ENCODE results near the gene KNOP1.

Gene KNOP1, protein sequence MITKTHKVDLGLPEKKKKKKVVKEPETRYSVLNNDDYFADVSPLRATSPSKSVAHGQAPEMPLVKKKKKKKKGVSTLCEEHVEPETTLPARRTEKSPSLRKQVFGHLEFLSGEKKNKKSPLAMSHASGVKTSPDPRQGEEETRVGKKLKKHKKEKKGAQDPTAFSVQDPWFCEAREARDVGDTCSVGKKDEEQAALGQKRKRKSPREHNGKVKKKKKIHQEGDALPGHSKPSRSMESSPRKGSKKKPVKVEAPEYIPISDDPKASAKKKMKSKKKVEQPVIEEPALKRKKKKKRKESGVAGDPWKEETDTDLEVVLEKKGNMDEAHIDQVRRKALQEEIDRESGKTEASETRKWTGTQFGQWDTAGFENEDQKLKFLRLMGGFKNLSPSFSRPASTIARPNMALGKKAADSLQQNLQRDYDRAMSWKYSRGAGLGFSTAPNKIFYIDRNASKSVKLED

DNA sequence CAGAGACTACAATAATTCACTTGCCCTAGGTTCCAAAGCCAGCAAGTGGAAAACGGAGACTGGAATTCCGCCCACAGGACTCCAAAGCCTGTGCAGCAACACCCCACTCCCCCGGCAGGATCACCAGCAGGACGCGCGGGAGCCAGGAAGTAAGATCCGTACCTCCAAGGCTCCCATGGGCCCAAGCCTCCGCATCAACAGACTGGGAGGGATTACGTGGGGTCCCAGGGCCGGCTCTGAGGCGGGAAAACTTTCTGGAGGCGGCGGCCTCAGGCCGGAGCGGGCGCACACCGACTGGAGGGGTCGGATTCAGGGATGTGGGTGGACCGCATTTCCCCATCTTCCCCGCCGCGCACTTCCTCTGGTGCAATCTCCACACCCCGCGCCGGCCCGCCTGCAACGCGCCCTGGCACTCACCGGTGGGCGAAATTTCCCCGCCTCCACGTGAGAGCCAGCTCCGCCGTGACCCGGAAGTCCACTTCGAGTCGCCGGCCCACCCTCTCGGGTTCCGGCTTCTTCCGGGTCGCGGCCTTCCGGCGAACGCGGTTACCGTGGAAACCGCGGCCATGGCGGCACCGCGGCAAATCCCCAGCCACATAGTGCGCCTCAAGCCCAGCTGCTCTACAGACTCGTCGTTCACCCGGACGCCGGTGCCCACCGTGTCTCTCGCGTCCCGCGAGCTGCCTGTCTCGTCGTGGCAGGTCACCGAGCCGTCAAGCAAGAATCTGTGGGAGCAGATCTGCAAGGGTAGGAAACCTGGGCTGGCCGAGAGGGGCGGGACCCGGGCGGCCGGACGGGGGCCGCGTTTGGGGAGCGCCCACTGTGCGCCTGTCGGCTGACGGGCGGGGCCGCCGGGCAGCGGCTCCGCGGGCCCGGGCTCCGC lies at the start of gene KNOP1, which contains the start of gene IQCK:
Gene KNOP1, minus strand, starts transcription at position 487 of the 883 bp plus-strand sequence. CDS start 3,192 bp downstream, outside the sequence.
Gene IQCK, plus strand, starts transcription at position 531 of the 883 bp plus-strand sequence. Its CDS starts 36 bp downstream, at position 567.
- DNase-seq: peak; percentile 83

DNA sequence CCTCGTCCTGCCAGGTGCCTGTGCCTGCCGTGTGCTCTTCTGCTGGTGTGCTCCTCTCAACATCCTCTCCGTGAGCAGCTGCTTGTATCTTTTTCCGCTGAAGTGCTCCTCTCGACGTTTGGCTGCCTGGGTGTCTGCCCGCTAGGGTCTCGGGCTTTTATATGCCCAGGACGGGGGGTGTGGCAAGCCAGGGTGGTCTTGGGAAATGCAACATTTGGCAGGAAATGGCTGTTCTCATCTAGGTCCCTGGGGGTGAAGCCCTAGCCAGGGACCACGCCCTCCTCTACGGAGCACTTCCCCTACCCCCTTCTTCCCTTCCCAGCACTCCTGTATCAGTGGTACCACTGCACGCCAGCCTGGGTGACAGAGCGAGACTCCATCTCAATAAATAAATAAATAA lies 49.5 kb upstream of the KNOP1 start:
- DNase-seq: no peak

DNA sequence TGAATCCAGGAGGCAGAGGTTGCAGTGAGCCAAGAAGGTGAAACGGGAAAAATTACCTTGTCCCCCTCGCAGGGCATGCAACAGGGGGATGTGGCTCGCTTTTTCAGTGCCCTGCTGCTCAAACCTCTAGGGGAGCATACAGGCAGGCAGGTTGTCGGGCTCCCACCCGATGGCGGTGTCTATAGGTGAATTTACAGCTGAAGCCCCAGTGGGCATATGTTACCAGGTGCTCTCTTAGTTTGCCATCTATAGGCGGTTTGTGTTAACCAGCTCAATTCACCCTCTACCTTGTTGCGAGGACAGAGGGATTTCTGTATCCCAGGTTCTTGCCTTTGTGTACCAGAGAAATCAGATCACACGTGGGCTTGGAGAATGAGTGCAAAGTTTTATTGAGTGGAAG lies 49.0 kb upstream of the KNOP1 start:
- DNase-seq: no peak

DNA sequence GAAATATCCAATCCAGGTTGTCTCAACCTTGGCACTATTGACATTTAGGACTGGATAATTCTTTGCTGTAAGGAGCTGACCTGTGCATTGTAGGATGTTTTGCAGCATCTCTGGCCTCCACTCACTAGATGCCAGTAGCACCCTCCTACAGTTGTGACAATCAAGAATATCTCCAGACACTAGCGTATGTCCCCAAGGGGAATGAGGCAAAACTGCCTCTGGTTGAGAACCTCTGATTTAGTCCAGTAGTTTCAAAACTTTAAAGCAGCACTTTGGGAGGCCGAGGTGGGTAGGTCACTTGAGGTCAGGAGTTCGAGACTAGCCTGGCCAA lies 48.5 kb upstream of the KNOP1 start:
- no peak for DNase-seq

DNA sequence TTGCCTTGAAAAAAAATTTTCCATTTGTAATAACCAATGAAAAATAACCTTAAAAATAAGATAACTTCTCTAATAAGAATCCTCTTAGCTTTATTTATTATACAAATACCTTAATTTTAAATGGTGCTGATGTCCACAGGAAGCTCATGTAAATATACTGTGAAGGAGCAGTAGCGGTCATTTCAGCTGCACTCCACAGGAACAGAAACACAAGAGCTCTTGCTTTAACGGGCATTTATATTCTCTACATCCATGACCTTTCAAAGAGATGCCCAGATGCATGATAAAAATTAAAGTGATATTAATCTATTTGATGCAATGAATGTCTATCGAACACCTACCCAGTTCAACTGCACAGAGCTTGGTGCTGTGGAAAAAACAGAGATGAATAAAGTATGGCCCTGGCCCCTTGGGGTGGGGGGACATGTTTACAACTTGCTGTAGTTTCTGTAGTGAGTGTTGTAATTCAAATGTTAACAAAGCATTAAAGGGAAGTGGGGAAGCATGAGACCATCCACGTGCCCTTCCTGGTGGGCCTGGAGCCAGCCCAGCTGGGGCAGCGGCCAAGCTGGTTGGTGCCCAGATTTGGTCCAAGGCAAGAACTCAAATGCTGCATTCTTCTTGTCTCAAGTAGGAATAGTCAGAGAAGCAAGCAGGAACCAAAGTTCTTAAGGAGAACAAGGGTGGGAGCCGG lies 48.0 kb upstream of the KNOP1 start:
- no peak for DNase-seq

DNA sequence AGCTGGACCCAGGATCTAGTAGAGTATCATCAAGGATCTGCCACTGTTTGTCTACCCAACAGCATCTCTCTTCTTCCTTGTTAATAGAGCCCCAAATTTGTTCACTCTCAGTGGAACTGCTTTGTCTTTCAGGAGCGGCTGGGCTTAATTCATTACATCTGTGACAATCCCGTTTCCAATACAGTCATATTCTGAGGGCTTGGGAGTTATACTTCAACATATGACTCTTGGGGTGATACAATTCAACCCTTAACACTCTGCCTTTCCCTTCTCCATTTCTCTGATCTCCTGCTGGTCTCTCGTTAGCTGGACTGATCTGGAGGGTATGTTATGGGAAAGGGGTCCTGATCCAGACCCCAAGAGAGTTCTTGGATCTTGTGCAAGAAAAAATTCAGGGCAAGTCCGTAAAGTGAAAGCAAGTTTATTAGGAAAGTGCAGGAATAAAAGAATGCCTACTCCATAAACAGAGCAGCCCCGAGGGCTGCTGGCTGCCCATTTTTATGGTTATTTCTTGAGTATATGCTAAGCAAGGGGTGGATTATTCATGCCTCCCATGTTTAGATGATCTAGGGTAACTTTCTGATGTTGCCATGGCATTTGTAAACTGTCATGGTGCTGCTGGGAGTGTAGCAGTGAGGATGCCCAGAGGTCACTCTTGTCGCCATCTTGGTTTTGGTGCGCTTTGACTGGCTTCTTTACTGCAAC lies 42.5 kb upstream of the KNOP1 start:
- DNase-seq: no peak

DNA sequence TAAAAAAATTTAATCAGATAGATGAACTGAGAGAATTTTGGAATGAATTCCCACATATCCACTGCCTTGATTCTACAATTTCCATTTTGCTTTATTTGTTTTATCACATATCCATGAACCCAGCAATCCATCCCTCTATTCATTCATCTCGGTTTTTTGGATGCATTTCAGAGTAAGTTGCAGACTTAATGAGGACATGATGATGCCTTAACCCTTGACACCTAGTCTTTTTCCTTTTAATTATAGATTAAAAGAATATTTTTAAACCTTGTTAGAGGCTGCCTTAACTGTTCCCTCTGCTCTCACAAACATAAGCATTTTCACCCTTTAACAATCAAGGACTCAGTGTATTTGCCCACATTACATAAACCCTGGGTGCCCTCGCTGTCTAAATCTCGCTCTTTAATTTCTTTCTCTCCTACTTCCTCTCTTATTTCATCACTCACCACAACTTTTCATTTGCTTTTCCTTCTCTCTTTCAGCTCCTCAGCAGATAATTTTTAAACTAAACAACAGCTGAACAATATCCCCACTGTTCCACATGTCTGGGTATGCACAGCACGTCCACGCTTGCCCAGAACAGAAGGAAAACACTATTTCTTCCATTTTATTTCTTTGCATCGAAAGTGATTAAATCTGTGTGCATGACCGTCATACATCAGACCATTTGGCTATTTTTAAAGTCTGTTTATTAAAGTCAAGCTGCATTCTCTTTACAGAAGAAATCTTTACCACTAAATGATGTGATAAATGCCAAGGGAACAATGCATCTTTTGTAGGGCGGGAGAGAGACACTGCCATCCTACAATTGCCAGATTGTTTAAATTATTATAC lies 40.0 kb upstream of the KNOP1 start:
- DNase-seq: no peak

DNA sequence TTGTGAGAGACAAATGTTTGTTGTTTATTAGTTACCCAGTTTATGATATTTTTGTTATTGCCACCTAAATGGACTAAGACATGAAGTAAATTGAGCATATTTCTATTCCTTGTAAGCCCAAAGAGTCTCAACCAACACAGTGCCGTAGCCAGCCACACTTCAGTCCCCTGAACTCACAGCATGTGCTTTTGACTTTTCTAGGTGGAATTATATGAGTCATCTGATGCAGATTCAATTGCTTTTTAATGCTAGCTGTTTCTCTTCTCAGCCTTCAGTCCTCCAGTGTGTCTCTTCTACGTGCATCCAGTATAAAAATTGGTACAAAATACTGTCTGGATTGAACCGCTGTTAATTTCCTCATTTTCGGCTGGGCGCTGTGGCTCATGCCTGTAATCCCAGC lies 39.0 kb upstream of the KNOP1 start:
- DNase-seq: no peak

DNA sequence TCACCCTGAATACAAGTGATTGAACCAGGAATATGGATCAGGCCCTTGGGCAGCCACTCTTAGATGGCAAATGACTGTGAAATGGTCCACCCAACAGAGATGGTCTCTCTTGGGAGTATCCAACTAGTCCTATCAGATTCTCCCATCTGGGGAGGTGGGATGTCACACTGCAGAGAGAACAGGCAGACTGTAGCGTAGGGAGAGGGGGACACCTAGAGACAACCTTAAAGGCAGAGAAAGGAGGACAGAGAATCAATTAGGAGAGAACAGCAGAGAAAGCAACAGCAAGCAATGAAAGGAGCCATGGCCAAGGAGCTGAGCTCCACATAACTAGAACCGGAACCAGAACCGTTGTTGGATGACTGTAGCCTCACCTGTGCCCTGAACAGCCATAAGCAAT lies 37.2 kb upstream of the KNOP1 start:
- no peak for DNase-seq

DNA sequence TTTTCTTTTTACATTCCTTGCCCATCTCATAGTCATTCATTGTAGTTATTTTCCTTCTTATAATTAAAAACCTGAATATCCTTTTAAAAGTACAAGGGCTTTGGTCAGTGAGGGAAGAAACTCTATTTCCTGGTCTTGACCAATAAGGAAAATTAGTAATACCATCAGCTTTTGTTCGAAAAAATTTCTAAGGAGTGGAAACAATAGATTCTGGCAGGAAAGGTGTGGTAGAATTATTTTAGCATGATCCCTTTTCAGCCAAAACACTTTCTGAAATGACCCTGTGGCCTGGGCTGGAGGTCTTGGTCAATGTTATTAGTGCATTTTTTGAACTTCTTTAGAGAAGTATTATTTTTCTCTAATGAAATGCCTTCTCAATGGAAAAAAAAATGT lies 36.6 kb upstream of the KNOP1 start:
- no peak for DNase-seq

DNA sequence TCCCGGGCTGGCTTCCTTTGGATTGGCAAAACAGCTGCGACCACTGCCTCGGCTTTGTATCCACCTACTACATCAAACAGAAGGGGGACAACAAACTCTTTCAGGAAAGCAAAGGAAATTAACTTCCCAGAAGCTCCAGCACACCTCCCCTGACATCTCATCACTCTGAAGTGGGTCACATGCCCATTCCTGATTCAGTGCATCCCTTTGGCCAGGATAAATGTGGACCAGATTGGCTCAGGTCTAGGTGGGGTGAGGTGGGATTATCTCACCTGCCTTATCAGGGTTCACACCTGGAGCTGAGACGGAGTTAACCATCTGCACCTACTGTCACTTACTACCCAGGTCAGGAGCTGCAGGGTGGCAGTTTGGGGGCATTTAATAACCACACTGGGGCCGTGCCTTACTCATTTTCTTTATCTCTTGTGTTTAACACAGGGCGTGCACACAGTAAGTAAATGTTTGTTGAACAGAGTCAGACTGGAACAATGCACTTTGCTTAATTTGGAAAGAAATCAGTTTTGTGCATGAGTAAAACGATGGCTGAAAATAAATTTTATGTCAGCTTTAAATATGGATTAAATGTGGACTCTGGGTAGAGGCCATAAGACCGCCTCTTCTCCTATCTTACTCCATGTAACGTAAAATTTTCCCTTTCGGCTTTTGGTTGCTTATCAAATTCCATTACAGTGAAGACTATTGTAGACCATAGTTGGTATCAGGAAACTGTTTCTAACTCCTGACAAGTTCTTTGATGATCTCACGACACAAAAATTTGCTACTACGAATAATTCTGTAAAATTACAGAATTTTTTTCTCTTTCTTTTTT lies 36.0 kb upstream of the KNOP1 start:
- no peak for DNase-seq

DNA sequence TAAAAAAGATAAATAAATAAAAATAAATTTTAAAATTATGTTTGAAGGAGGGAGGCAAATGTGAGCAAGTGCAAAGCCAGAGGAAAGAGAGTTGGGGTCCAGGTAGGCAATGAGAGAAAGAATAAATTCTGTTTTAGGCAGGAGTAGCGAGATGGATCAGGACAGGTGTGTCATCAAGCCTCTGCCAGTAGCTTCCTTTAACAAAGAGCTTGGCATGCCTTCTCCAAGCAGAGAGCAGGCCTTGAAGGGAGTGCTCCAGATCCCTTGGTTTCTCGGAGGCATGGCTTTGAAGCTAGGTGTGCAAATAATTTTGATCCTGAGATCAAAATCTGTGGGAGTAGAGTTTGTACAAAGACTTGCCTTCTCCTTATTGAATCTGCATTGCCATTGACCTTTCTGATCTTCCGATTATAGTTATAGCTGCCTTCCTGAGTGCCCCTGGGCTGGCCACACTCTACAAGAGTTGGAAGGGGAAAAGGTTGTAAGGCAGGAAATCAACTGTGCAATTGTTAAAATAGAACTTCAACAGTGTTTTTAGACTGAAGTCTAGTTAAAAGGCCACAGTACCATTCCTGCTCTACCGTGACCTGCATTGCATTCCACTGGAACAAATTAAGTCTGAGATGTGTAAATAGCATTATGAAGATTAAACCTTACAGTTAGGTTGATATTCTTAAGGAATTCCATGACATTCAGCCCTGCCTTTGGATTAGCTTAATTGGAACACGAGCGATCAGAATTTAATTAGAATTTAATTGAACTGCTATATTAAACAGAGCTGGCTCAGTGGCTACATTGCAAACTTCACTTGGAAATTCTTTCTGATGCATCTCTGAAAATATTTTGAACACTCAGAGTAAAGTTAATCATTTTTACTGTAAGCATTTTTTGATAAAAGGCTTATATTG lies 33.7 kb upstream of the KNOP1 start:
- no peak for DNase-seq

DNA sequence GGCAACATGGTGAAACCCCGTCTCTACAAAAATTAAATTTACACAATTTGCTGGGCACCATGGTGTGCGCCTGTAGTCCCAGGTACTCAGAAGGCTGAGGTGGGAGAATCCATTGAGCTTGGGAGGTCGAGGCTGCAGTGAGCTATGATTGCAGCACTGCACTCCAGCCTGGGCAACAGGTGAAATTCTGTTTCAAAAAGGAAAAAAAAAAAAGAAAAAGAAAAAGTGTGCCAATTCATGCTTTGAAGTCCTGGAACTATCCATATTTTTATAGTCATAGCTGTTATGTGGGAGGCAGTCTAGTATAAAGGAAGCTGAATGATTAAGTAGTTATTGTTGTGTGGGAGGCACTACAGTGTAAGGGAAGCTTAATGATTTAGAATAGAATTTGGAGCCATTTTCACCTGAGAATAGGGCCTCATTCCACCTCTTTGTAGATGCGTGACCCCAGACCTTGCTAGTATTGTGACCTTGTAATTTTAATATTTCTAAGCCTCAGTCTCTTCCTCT lies 31.6 kb upstream of the KNOP1 start:
- DNase-seq: no peak

DNA sequence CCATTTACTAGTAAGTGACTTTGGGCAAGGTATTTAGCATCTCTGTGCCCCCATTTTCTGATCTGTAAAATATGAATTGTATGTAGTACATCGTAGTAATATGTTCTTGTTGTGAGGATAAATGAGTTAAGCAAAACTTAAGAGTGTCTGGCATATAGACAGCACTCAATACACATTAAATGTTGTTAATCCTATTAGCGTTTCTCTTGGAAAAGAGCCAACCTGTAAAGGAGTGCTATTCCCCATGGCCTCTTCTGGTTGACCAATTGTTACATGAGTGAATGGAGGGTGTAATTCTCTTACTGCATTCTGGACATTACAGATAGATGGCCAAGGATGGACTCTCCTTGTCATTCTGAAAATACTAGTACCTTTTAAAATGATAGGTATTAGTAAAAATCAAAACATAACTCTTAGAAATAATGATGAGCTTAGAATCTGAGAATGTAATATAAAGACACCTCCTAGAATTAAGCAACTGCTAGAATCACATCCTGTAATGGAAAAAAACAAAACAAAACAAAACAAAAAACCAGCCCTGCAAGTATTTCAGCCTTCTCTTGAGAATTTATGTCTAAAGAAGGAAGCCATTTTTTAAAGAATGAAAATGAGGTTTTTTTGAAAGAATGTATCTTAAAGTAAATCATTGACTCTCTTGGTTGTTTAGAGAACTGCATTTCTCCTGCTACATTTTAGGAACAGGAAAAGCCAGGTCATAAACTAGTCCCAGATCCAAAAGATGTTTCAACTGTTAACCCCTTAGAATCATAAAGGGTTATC lies 30.6 kb upstream of the KNOP1 start:
- DNase-seq: no peak

DNA sequence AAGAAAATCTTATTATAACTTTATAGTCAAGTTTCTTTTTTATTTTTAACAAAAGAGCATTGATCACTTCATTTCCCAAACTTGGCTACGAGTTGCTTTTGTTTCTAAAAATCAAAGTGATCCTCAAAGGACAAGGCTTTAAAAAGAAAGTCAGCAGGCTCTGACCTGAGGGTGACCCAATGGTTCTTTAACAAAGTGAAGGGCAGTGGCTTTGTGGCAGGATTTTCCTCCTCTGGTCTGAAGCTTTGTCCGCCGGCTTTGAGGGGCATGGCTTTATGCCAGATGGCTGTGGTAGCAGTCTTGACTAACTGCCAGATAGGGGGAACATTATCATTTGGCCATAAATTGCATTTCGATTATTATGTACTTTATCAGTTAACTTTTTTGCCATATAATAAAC lies 28.5 kb upstream of the KNOP1 start:
- DNase-seq: no peak

DNA sequence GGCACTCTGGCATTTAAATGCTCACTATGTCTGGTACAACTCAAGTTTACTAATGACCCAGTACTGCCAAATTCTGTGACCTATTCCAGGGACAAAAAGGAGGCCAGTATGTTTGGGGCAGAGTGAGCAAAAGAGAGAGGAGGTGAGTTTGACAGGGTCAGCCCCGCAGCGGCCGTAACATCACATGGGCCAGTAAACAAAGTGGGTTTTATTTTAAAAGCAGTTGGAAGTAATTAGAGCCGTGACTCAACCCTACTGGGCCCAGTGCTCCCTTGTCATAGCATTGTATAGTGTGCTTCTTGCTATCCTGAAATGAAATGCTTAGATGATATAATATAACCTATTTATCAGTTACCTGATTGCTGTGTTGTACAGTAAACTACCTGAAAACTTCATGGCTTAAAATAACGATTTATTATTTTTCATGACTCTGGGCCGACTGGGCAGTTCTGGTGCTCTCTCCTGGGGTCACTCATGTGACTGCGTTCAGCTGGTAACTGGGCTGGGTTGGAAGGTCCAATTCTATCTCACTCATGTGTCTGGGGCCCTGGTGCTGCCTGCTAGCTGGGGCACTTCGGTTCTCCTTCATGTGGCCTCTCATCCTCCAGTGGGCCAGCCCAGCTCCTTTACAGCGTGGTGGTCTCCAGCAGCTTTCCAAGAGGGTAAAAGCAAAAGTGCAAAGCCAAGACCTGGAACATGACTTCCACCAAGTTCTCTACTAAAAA lies 27.4 kb upstream of the KNOP1 start:
- DNase-seq: no peak

DNA sequence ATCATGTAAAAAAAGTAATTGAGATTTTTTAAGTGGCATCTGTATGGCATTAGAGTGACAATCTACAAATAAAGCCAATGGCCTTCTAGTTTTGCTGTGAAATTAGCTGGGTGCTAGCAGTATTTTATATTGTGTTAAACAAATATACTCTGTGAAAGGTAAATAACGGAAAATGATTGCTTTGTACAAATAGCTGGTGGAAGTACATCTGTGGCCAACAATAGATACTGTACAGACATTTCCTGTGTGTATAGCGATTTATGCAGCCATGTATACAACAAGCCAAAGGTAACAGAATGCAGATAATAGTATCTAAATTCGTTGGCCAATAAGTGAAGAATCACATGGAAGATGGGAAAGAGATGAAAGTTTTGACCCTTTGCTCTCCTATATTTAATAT lies 26.6 kb upstream of the KNOP1 start:
- no peak for DNase-seq

DNA sequence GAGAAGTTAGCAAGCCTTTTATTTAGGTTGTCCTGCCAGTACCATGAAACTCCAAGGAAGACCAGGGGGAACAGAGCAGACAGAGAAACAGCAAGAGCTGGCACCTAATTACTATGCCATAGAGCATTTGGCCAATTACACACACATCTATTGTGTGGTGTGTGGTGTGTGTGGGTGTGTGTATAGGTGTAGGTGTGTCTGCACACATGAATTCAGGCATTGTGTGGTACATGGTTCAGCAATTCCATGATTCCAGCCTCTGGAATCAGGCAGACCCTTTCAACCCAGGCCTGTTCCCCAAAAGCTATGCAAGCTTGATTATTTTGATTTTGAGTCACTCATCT lies 25.8 kb upstream of the KNOP1 start:
- DNase-seq: no peak

Data from activated effector memory CD4-positive, alpha-beta T cell treated with Interleukin-2 at 50 U/mL for 16 hours (primary cell).